GM21825 (cell line): ENCODE data around the gene SNAPIN.

Experiments used
- ATAC-seq: cut with Tn5 transposase; IDR thresholded peaks from one replicate; pipeline ENCODE4 v1.9.1; 2021; ENCODE audit warnings: mild to moderate bottlenecking, moderate library complexity; ENCODE audit not compliant: unreplicated experiment

SNAPIN gene

GRCh38 chr1:153677718-153678518 is 19.4 kb downstream of the SNAPIN start:
- ATAC-seq = no peak

GRCh38 chr1:153678519-153679336 is 20.2 kb downstream of the SNAPIN start, which contains the start of gene NPR1:
Gene NPR1, plus strand, starts transcription at chr1:153678688. Its CDS starts 421 bp downstream, at chr1:153679109.
- ATAC-seq = no peak

- ATAC-seq = no peak
These were observed 21.0 kb downstream of the SNAPIN start for GRCh38 chr1:153679337-153680119.

- ATAC-seq = no peak
These were observed 21.6 kb downstream of the SNAPIN start for GRCh38 chr1:153680120-153680403.

DNA sequence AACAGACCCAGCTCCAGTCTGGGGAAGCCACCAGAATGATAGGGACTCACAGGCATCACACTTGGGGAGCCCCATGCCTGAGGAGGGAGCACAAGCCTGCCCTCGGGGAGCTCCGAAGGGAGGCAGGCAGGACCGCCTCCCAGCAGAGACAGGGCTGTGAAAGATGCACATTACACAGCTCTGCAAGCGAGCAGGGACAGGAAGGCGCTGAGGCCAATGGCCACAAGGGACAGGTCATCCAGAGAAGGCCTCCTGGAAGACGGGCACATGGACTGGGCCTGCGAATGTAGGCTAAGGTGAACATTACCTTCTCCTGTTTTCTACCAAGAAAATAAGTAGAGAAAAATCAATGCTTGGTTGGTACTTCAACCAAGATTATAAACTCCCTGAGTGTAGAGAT is 24.2 kb downstream of the SNAPIN start:
- ATAC-seq = no peak

DNA sequence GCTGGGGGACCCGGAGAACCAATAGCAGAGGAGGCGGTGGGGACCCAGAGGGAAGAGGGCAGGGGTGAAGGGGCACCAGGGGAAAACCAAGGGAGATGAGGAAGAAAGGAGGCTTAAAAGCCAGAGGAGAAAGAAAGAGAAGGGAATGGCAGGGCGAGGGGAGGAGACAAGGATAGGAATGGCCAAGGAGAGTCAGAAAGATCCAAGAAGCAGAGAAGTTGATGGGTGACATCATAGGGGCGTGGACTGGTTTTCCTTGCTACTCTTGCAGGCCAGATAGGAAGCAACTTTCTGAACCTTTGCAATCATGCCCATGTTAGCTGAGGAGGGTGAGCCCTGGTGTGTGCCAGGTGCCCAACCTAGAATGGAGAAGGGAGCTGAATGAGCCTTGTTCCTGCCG is 25.4 kb downstream of the SNAPIN start:
- ATAC-seq = no peak

- no peak for ATAC-seq
These were observed 26.4 kb downstream of the SNAPIN start for GRCh38 chr1:153684892-153685291.

GRCh38 chr1:153685544-153686340 is 27.2 kb downstream of the SNAPIN start:
- no peak for ATAC-seq

DNA sequence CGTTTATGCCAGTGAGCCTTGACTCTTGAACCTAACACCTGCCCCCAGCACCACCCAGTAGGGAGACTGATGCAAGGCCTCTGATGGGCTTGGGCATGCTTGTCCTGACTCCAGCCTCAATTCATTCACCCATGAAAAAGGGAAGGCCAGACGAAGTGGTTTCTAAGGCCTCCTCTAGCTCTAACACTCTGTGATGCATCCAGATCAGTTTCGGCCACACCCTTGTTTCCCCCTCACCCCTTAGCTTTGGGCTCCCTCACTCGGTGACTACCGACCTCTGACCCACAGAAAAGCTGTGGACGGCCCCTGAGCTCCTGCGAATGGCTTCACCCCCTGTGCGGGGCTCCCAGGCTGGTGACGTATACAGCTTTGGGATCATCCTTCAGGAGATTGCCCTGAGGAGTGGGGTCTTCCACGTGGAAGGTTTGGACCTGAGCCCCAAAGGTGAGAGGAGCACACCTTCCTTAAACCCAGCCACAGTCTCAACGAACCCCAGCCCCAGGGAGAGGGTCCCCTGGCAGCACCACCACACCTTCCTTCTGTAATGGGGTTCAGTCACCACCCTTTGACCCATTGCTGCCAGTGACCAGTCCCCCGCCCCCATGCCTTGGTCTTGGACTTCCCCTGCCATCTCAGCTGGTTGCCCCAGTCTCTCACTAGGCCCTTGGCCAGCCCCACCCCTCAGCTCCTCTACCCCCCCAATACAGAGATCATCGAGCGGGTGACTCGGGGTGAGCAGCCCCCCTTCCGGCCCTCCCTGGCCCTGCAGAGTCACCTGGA is 29.0 kb downstream of the SNAPIN start:
- no peak for ATAC-seq

- ATAC-seq = no peak
These were observed 29.8 kb downstream of the SNAPIN start for GRCh38 chr1:153688276-153688675.

- ATAC-seq = no peak
These were observed 30.3 kb downstream of the SNAPIN start for GRCh38 chr1:153688736-153689328.

DNA sequence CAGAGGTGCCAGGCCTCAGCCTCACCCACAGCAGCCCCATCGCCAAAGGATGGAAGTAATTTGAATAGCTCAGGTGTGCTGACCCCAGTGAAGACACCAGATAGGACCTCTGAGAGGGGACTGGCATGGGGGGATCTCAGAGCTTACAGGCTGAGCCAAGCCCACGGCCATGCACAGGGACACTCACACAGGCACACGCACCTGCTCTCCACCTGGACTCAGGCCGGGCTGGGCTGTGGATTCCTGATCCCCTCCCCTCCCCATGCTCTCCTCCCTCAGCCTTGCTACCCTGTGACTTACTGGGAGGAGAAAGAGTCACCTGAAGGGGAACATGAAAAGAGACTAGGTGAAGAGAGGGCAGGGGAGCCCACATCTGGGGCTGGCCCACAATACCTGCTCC is 35.0 kb downstream of the SNAPIN start:
- no peak for ATAC-seq

DNA sequence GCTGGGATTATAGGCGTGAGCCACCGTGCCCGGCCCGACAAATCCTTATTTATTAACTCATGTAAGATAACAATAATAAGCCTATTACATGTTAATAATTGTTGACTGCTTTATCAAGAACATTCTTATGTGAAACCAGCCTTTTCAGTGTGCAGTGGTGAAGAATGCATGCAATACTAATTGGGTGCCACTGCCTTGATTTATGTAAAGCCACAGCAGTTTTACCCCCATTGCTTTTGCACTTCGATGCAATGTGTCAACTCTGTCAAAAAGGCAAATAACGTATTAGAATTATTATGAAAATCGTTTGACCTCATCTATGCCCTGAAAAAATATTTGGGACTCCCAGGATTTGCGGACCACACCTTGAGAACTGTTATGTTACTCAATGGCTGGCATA is 38.2 kb downstream of the SNAPIN start:
- ATAC-seq = no peak

DNA sequence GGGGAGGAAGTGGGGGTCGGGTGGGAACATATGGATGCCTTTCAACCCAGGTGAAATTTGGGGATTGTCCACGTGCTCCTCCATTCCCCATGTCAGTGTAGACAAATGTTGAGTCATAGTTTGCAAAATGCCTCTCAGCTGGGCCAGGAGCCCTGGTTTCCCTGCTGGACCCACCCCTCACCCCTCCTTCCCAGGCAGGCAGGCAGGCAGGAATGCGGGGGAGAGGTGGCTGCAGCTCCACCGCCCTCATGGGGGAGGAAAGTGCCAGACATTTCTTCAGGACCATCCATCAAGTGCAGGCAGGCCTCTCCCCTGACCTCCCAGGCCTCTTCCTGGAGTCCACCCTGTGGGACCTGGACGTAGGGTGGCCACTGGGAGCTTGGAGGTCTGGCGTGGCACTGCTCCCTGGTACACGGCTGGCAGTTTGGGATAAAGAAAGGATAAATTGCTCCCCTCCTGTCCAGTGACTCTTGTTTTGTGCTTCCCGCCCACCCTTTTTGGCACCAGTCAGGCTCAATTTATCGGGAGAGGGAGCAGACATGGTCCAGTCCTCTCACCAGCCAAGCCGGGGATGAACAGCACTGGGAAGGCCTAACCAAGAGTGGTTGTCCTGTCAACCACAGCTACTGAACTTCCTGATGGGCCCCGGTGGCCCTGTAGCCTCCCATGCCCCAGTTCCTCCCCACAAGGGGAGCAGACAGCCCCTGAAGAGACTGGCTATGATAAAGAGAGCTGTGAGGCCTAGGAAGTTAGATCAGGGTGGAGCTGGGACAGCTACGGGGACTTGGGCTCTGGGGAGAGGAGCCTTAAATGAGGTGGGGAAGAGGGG is 38.9 kb downstream of the SNAPIN start:
- ATAC-seq = no peak

DNA sequence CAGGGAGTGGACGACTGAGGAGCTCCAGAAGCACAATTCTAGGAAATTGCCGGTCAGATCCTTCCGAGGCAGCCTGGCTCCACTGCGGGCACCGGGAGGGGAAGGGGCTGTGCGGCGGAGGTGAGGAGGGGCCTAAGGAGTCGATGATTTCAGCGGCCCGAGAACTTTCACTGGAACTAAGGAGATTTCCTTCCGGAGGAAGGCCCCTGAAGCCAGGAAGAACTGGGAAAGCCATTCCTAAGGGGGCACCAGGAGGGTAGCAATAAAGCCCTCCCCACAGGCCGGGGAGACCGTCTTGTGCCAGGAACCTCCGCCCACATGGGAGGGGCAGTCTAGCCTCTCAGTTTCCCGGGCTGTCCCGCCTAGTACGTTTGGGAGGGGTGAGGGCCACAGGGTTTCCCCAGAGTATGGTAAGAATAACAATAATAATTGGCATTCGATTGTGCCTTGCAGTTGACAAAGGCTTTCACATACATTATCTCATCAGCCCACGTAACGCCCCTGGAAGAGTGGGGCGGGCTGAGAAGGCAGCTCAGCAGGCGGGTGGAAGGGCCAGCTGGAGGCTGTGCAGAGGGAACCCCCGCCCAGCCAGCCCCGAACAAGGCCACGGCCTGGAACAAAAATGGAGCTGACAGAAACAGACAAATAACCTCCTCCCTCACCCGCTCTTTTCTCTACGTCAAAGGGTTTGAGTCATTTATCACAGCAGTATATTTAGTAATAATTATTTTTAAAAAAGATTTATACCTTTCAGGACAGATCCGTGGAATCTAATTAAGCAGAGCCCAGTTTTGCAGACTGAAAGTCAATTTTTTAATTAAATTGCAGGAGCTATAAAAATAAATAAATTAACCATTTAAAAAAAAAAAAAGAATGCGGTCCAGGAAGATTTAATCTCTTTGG is 39.8 kb downstream of the SNAPIN start:
- ATAC-seq = no peak

- no peak for ATAC-seq
These were observed 40.6 kb downstream of the SNAPIN start for GRCh38 chr1:153698923-153699714.

- no peak for ATAC-seq
These were observed 41.3 kb downstream of the SNAPIN start for GRCh38 chr1:153699768-153700167.
